Inferior parietal cortex (tissue), 1 donor: ENCODE measurements around the gene HEMK1.

ENCODE experiments used
- DNase-seq: peaks from one replicate; pipeline ENCODE4 v3.0.0-alpha.2; 2016; ENCODE audit errors: extremely low spot score

Gene HEMK1

DNA sequence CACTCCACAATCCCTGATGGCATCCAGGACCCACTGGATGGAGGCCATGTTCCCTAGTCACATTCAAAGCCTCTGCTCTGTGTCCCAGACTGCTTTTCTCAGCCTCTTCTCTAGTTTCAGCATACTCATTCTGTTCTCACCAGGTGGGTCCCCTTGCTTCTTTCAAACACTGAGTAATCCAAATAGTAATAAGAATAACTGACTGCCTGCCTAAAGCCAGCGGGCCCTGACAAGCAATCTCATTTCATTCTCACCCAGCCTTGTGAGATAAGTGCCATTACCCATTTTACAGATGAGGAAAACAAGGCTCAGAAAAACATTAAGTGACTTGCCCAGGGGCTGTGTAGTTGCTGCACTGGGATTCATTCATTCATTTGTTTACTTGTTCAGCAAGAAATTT lies 73.1 kb downstream of the HEMK1 start:
- no peak for DNase-seq

DNA sequence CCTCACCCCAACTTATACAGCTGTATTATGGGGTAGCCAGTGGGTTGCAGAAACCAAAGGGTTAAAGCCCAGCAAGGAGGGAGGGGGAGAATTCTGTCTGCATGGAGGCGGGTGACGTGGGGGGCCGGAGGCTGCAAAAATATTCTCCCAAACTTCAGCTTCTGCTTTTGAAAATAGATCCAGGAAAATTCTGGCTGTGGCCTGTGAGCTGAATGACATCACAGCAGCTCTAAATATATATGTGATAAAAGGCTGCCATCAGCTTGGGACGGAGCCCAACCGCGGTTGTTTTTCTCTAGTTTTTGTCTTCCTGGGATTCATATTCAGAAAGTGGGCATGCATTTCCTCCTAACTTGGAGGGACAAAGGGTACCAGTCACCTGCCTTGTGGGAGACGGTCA lies 75.2 kb downstream of the HEMK1 start:
- DNase-seq: peak; percentile 64

GRCh38 chr3:50645378-50645777 lies 76.1 kb downstream of the HEMK1 start:
- DNase-seq: no peak
